Prostate gland (tissue), 2 donors: ENCODE data around the gene NQO1. TPM values are rescaled to one million over a fixed set of nuclear protein-coding genes. Genes with fewer than 3 reads are reported as not detected.
"Not testable (repeated sequence)": the region's sequence is repeated elsewhere in the genome, so short reads cannot be mapped to it uniquely, and the experiment has no call there.

Experiments
- DNase-seq: peaks from one replicate; pipeline ENCODE4 v3.0.0-alpha.2; 2019; ENCODE audit warnings: low spot score
- H3K27ac ChIP-seq, 2 donors: fragments of 200-600 bp; sonication (generic); 2 replicates each; pipeline ENCODE4 v1.5.1; 2017 to 2019
- H3K27me3 ChIP-seq: fragments of 200-600 bp; sonication (generic); replicated peaks from 2 replicates; pipeline ENCODE4 v1.5.1; 2019; ENCODE audit not compliant: insufficient read depth
- H3K36me3 ChIP-seq, 2 donors: fragments of 200-600 bp; sonication (generic); 1 replicate in 1 of 2; 2 replicates in 1 of 2; pipeline versions ENCODE4 v1.5.1 to v1.8.1; 2017 to 2019
- H3K4me1 ChIP-seq: fragments of 200-600 bp; sonication (generic); replicated peaks from 2 replicates; pipeline ENCODE4 v1.5.1; 2019
- H3K4me3 ChIP-seq, 2 donors: fragments of 200-600 bp; sonication (generic); 2 replicates each; pipeline ENCODE4 v1.5.1; 2017 to 2019
- H3K9me3 ChIP-seq: fragments of 200-600 bp; sonication (generic); 2 replicates; pipeline ENCODE4 v1.5.1; 2017
- CTCF ChIP-seq, 4 experiments: fragments of 200-600 bp in 2 of 4; fragments of 450-650 bp in 2 of 4; sonication (generic) in 2 of 4; IDR thresholded peaks; 1 replicate in 3 of 4; 2 replicates in 1 of 4; pipeline ENCODE4 v1.5.1; 2016 to 2019; ENCODE audit warnings: antibody characterized with exemption in 4 of 4, mild to moderate bottlenecking in 2 of 4, moderate library complexity in 2 of 4
- POLR2A ChIP-seq: fragments of 450-650 bp; IDR thresholded peaks from one replicate; pipeline ENCODE4 v1.6.1; 2016; ENCODE audit warnings: antibody characterized with exemption, mild to moderate bottlenecking
- POLR2AphosphoS5 ChIP-seq: sonication (generic); formaldehyde crosslinking; IDR thresholded peaks from one replicate; pipeline ENCODE4 v1.6.1; 2017; ENCODE audit warnings: antibody characterized with exemption
- WGBS: methylation state at CpG from one replicate; pipeline ENCODE4 v1.1.5; 2018; 5-methylcytosine and 5-hydroxymethylcytosine counted together
- intact Hi-C: fragments of 100-400 bp; cut with DNase I; formaldehyde crosslinking; loops from one replicate; pipeline ENCODE4 v1.14.2; 2022
- total RNA-seq, 2 donors: library from RNA; depleted of rRNA; stranded (reverse); fragments of >200 nt; gene quantifications; one replicate each; pipeline ENCODE4 v1.1.0, GENCODE V29; 2016

NQO1 gene
- total RNA-seq, 2 donors from 2014 or later = 25.2 to 43.9 TPM

DNA sequence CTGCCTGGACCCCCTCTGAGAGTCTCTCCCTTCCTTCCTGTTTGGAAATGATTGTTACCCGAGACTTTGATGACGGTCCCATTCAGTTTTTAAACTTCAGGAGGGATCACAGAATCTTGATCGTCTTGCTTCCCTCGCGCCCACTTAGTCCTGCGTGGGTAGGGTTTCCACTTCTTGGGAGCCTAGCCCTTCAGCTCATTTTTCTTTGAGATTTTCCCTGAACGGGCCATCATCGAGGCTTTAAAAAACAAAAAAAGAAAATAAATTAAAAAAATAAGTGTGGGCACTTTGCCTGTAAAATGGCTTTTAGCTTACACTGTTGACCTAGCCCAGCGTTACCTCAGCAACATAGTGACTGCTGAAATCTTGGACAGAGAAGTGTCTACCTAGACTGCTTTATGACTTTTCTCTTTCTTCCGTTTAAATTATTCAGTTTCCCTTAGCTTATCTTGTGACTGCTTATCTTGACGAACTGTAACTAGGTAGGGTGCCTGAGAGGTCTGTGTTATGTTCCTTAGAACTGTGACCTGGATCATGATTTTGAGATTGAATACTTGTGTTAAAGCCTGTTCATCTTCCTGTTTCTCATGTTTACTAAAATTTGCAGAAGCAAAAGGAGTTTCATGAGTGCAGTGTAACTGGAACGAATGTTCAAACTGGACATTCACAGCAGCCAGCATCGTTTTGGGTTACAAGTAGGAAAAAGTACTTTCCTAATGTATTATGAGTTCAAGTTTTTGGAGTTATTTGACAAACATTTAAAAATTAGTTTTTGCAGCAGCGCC is 36.6 kb upstream of the NQO1 start:
- intact Hi-C loops = no loop called here
- H3K9me3 ChIP-seq = no peaks in the 10 kb centered on the region
- peaks cover 4% of the 10 kb centered on the region for H3K4me1 ChIP-seq
- no peak for DNase-seq
- H3K27ac ChIP-seq = peak overlapping the region; percentile 89
- H3K36me3 ChIP-seq = no peaks in the 10 kb centered on the region
- no peaks in the 10 kb centered on the region for H3K27me3 ChIP-seq
- no peak for TF ChIP-seq POLR2AphosphoS5
- no peak for TF ChIP-seq POLR2A
- no peak for TF ChIP-seq CTCF (IDR thresholded peaks at IDR 0.05)
- WGBS = 2% methylated on average over 14 of the region's 14 CpGs
- H3K4me3 ChIP-seq = peak overlapping the region; percentile 86 to 89

DNA sequence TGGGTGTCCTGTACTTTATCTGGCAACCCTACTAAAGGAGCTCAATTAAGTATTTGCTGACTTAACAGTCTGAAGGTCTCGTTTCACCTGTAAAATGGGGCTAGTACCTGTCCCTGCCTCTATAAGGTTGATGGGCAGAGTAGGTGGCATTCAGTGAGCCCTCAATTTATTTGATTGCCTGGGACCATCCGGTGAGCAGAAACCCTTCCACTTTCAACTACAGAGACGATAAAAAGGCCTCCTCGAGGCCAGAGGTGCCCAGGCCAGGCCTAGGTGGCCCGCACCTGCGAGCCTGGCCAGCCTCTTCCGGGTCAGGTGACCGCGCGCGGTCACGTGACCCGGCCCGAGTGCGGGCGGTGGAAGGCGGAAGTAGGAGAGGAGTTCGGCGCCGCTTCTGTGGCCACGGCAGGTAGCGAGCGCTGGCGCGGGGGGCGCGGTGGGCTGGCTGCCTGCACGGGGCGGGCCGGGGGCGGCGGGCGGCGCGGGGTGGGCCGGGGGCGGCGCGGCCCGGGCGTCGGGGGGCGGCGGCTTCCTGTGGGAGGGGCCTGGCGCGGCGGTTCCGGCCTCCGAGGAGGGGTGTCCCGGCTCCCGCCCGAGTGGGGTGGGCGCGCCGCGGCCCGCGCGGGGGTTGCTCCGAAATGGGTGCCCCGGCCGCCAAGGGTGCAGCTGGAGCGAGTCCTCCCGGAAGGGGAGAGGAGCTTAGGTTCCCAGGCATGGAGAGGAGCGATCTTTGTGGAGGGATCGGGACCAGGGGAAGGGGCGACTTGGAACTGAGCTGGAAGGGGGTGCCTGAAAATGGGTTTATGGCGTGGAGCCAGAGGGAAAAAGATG is 35.8 kb upstream of the NQO1 start, which contains the start of gene WWP2:
TSS of gene WWP2 (plus strand) at position 350 of the 831 bp plus-strand sequence. CDS start 24,679 bp downstream, outside the sequence.
- H3K4me1 ChIP-seq = peaks cover 4% of the 10 kb centered on the region
- TF ChIP-seq POLR2AphosphoS5 (peak; percentile 32), CTCF (IDR thresholded peaks at IDR 0.05) (peak in 2 of 4 experiments; percentile 16 to 27), POLR2A (peak; percentile 30)
- peak within 1 kb of the TSS; percentile 86 to 89 for H3K4me3 ChIP-seq
- H3K27me3 ChIP-seq = no peaks in the 10 kb centered on the region
- under 1% methylated on average over 54 of the region's 68 CpGs for WGBS
- intact Hi-C loops = no loop called here
- H3K36me3 ChIP-seq = no peaks in the 10 kb centered on the region
- H3K9me3 ChIP-seq = no peaks in the 10 kb centered on the region
- peak; percentile 67 for DNase-seq
- H3K27ac ChIP-seq = peak within 1 kb of the TSS; percentile 89

DNA sequence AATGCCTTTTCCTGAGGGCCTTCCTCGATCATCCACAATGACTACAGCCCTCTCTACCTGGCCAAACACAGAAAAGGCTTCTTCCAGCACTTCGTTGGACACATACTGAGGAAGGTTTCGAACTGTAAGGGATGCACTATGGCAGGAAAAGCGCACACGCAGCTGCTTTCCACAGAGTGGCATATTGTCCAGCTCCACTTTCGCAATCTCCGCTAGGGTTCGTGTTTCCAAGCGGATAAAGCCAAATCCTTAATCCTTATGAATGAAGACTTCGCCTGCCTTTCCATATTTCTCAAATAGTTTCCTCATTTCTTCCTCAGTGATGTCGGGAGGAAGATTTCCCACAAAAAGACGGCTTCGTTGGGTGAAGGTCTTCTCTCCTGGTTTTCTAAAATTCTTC is 31.0 kb upstream of the NQO1 start:
- 84% methylated on average over 13 of the region's 13 CpGs for WGBS
- DNase-seq, H3K27me3 ChIP-seq, intact Hi-C loops, H3K4me1 ChIP-seq, H3K9me3 ChIP-seq, H3K4me3 ChIP-seq, H3K27ac ChIP-seq, H3K36me3 ChIP-seq: not testable (repeated sequence)

GRCh38 chr16:69756705-69757104 is 30.3 kb upstream of the NQO1 start:
- Histone ChIP-seq H3K4me1 (peaks cover 2% of the 10 kb centered on the region), H3K27ac (no peak overlapping the region), H3K36me3 (no peaks in the 10 kb centered on the region), H3K27me3 (no peaks in the 10 kb centered on the region), H3K4me3 (no peak overlapping the region), H3K9me3 (no peaks in the 10 kb centered on the region)
- WGBS = 92% methylated on average over 10 of the region's 10 CpGs
- DNase-seq = no peak
- intact Hi-C loops = no loop called here
- TF ChIP-seq POLR2A = no peak
- no peak for TF ChIP-seq POLR2AphosphoS5
- no peak for TF ChIP-seq CTCF (IDR thresholded peaks at IDR 0.05)
